DND-41 (cell line): ENCODE results near the gene ARHGAP35.

ENCODE experiments used
- CTCF ChIP-seq: IDR thresholded peaks from 2 replicates; pipeline ENCODE4 v1.5.1; 2012; ENCODE audit warnings: borderline replicate concordance, low read length, moderate library complexity, mild to moderate bottlenecking; ENCODE audit not compliant: poor library complexity, severe bottlenecking; ENCODE audit errors: extremely low read depth
- EZH2 ChIP-seq: IDR thresholded peaks from 3 replicates; pipeline ENCODE4 v1.6.1; 2012; ENCODE audit warnings: borderline replicate concordance, low read depth, mild to moderate bottlenecking, moderate library complexity, low read length, inconsistent platforms; ENCODE audit not compliant: severe bottlenecking

DNA sequence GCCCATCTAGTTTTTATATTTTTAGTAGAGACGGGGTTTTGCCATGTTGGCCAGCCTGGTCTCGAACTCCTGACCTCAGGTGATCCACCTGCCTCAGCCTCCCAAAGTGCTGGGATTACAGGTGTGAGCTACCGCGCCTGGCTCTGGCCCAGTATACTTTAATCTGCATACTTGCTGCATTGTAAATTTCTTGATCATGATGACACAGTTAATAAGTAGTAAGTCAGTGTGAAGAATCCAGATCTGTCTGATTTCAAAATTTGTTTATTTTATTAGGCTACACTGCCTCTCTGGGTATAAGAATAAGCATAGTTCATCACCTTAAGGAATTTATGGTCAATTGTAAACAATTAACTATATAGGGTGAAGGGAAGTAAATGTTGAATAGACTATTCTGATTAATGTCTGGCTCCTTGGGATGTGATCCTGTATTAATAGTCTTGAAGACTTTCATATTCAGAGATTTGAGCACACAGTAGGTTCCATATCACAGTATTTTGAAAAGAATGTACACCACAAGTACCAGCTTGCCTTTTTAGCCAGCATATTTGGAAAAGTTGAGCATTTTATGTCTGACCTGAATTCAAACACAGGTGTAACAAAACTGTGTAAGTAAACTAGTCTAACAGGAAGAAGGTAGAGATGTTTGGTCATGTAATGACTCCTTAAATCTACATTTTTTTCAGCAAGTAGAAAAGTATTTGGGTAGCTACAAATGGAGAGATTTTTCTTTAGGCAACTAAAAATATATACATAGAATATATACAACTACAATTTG is 7.4 kb downstream of the ARHGAP35 start:
- TF ChIP-seq EZH2 (no peak), CTCF (no peak)
